ENCODE results near the gene DPYSL5. TPM values are rescaled to one million over a fixed set of nuclear protein-coding genes. Genes with fewer than 3 reads are reported as not detected.

The DPYSL5 gene
- total RNA-seq, 1 donor from 2014 or later: 0.63 TPM

DNA sequence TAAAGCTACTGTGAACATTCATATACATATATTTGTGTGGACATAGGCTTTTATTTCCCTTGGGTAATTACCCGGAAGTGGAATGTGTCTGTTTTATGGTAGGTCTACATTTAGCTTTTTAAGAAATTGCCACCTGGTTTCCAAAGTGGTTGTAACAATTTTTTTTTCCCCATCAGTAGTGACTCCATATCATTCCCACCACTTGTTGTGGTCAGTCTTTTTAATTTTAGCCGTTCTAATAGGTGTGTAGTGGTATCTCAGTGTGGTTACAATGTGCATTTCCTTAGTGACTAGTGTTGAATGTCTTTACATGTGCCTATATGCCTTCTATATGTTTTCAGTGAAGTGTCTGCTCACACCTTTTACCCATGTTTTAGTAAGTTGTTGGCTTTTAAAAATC is 62.2 kb downstream of the DPYSL5 start:
- no peak for DNase-seq (ENCODE audit: low read depth)
- H3K4me3 ChIP-seq (ENCODE audit: low read depth, low read length): no peak overlapping the region
- TF ChIP-seq, protein P1, sequence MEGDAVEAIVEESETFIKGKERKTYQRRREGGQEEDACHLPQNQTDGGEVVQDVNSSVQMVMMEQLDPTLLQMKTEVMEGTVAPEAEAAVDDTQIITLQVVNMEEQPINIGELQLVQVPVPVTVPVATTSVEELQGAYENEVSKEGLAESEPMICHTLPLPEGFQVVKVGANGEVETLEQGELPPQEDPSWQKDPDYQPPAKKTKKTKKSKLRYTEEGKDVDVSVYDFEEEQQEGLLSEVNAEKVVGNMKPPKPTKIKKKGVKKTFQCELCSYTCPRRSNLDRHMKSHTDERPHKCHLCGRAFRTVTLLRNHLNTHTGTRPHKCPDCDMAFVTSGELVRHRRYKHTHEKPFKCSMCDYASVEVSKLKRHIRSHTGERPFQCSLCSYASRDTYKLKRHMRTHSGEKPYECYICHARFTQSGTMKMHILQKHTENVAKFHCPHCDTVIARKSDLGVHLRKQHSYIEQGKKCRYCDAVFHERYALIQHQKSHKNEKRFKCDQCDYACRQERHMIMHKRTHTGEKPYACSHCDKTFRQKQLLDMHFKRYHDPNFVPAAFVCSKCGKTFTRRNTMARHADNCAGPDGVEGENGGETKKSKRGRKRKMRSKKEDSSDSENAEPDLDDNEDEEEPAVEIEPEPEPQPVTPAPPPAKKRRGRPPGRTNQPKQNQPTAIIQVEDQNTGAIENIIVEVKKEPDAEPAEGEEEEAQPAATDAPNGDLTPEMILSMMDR (conservative IDR thresholded peaks at IDR 0.05; ENCODE audit: low read depth, low read length): no peak

DNA sequence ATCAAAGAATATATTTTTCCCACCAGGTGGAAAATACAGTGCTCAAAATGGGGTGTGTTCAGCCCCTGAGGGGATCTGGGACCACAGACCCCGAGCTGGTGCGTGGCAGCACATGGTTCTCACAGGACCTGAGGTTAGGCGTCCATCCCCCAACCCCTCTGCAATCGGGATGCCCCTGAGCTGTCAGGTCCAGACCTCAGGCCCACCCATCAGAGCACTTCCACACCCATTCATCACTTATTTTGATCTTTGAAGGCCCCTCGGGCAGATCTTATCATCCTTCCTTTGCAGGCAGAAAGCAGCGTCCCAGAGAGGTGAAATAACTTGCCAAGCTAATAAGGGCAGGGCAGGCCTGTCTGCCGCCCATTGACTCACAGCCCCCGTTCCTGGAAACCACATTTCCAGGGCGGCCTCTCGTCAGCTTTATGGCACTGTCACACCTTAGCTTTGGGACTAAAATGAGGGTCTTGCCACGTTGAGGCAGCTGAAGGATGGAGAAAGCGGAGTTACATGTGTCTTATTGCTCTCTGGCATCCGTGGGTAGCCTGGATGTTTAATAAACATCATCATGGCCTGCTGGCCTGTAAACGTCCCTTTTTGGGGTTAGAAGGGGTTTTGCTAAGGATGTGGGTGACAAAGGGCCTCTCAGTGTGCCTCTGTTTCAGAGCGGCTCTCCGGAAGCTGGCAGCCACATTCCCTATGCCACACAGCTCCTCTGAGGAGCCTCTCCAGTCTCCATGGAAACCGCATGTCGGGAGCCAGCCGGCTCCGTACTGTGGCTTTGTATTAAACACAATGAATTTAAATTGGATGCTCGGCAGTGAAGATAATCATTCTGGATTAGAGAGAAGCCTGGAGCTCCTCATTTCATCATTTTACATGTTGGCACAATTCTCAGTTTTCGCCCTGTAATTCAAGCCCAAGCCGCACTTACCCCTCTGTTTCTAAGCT is 64.3 kb downstream of the DPYSL5 start:
- DNase-seq (ENCODE audit: low read depth): no peak
- TF ChIP-seq, protein P1 (conservative IDR thresholded peaks at IDR 0.05; ENCODE audit: low read depth, low read length): no peak
- H3K4me3 ChIP-seq (ENCODE audit: low read depth, low read length): no peak overlapping the region

DNA sequence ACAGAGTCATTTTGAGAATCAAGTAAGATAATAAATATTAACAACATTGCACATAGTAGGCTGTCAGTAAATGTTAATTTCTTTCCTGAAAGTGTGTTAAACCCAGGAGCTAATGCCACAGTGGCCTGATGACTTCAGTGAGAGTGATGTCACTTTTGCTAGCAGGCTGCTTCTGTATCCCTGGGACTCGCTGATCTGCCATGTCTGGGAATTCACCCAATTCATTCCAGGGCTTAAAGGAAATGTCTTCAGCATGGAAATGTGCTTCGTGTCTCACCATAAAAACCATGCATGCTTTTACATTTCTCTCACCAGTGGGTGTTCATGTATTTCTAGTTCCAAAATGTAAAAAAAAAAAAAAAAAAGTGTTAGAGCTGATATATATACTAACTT is 65.7 kb downstream of the DPYSL5 start:
- TF ChIP-seq, protein P1 (conservative IDR thresholded peaks at IDR 0.05; ENCODE audit: low read depth, low read length): no peak
- H3K4me3 ChIP-seq (ENCODE audit: low read depth, low read length): no peak overlapping the region
- no peak for DNase-seq (ENCODE audit: low read depth)

DNA sequence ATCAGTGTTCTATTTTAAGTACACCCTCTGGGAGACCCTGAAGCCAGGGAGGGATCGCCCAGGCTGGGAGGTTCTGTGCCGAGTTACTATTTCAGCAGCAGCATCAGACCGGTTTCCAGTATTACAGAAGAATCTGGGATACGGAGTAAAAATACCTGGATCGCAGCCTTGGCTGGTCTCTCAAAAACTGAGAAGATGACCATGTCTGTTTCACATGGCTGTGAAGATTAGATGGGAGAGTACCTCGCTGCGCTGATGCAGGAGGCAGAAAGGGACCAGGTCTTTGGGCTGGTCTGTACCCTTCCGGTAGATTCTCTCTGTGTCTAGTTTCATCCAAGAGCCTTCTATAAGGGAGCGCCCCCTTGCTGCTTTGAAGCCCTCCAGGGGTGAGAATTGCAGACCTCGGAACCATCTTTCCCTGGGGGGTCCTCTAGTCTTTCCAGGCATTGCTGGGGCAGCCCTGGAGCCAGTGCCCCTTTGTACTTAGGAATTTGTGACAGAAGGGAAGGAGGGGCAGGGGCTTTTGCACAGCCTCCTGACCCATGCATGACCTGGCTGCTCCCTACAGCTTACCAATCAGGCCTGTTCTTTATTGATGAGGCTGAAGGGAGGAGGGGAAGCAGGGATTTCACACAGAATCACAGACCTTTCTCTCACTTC is 66.2 kb downstream of the DPYSL5 start:
- no peak for DNase-seq (ENCODE audit: low read depth)
- TF ChIP-seq, protein P1 (conservative IDR thresholded peaks at IDR 0.05; ENCODE audit: low read depth, low read length): no peak
- no peak overlapping the region for H3K4me3 ChIP-seq (ENCODE audit: low read depth, low read length)

DNA sequence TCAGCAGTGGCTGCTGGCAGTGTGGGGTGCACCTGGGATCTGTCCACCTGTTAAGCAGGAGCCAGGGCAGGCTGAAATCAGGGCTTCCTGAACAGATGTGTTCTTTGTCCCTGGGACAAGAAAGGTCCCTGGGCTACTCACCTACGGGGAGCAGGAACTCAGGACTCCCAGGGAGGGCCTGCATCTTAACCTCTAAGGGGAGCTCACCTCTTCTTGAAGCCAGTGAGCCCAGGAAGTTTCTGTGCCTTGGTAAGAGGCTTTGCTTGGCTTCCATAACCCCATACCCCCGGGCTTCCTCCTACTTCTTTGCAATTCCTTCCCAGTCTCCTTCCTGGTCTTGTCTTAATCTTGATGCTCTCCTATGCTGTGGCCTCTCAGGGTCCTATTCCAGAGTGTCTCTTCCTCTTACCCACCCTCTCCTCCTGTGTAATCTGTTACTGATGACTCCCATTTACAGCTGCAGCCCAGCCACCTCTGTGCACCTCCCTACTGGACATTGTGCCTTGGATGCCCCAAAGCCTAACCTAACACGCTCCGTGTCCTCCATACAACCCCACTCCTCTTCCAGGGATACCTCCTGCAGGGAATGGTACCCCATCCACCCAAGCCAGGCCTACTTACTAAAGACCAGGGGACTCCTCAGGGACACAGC is 66.9 kb downstream of the DPYSL5 start:
- TF ChIP-seq, protein P1 (conservative IDR thresholded peaks at IDR 0.05; ENCODE audit: low read depth, low read length): no peak
- no peak overlapping the region for H3K4me3 ChIP-seq (ENCODE audit: low read depth, low read length)
- no peak for DNase-seq (ENCODE audit: low read depth)

DNA sequence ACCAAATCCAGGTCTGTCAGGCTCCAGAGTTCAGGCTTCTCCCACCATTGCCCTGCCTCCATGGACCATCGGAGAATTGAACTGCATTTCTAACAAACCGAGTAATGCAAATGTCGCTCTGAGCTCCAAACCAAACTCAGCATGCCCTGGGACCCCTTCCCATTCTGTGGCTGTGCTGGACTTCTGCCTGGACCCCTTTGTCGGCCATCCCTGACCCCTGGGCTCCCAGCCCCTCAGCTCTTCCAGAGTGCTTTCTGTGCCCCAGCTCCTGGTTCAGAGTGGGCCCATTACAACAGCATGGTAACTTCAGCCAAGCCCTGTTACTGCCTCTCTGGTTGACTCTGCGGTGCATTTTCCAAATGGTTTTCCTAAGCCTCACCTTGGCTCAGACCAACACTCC is 67.4 kb downstream of the DPYSL5 start:
- DNase-seq (ENCODE audit: low read depth): no peak
- TF ChIP-seq, protein P1 (conservative IDR thresholded peaks at IDR 0.05; ENCODE audit: low read depth, low read length): no peak
- no peak overlapping the region for H3K4me3 ChIP-seq (ENCODE audit: low read depth, low read length)
